Measurements from ENCODE around the gene ALAD. TPM values are rescaled to one million over a fixed set of nuclear protein-coding genes. Genes with fewer than 3 reads are reported as not detected.

Gene ALAD
- total RNA-seq, 6 experiments from 2014 or later = 27.8 to 31.0 (median 30.3) TPM

DNA sequence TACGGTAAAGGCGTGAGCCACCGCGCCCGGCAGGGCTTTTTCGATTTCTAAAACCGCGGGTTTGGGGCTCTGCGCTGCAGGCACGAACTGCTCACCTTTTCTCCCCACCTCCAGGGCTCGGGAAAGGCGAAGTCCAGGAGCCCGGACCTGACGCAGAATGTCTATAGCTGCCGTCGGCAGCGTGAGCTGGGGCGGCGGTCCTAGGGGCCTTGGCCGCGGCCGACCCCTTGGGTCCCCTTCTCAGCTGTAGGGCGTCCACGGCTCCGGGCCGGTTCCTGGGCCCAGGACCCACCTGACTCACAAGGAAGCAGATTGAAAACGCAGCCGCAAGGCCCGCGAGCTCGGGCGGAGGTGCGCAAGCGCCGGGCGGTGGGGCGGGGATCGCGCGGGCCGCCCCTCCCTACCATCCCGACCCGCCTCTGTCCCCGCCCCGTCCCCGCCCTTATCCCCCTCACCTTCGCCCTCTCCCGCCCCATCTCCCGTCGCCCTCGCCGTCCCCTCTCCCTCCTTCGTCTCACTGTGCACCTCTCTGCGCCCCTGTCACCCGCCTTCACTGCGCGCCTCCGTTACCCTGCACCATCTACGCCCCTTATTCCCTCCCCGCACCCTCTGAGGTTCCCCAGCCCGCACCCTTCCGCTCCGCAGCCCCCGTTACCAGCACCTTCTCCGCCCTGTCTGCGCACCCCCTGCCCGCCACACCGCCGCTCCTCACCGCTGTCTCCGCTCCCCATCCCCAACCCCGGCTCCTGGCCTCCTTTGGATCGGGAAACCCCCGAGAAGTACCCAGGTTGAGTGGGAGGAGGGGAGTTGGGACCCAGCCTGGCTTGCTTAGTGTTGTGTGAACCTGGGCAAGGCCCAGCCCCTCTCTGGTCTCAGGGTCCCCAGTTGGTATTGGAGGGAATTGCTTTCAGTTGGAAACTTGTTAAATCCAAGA lies 24.2 kb downstream of the ALAD start, which contains the start of gene HDHD3:
HDHD3 (minus strand) TSS at position 353 of the 934 bp plus-strand sequence. CDS start 2,632 bp downstream, outside the sequence.
- Mint-ChIP-seq H3K9me3 (no peaks in the 10 kb centered on the region), H3K27ac (peak within 1 kb of the TSS; percentile 40; the same call in 1 of the 2 replicates), H3K4me1 (ENCODE audit: low read depth) (peaks cover 11% of the 10 kb centered on the region), H3K36me3 (ENCODE audit: low read depth) (no peaks in the 10 kb centered on the region), H3K4me3 (peak within 1 kb of the TSS; percentile 89), H3K27me3 (ENCODE audit: insufficient read depth) (peaks cover 5% of the 10 kb centered on the region; the same call in 1 of the 2 replicates)
- DNase-seq = peak; percentile 38
- TF ChIP-seq, protein P1, sequence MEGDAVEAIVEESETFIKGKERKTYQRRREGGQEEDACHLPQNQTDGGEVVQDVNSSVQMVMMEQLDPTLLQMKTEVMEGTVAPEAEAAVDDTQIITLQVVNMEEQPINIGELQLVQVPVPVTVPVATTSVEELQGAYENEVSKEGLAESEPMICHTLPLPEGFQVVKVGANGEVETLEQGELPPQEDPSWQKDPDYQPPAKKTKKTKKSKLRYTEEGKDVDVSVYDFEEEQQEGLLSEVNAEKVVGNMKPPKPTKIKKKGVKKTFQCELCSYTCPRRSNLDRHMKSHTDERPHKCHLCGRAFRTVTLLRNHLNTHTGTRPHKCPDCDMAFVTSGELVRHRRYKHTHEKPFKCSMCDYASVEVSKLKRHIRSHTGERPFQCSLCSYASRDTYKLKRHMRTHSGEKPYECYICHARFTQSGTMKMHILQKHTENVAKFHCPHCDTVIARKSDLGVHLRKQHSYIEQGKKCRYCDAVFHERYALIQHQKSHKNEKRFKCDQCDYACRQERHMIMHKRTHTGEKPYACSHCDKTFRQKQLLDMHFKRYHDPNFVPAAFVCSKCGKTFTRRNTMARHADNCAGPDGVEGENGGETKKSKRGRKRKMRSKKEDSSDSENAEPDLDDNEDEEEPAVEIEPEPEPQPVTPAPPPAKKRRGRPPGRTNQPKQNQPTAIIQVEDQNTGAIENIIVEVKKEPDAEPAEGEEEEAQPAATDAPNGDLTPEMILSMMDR (IDR thresholded peaks at IDR 0.05) = no peak

DNA sequence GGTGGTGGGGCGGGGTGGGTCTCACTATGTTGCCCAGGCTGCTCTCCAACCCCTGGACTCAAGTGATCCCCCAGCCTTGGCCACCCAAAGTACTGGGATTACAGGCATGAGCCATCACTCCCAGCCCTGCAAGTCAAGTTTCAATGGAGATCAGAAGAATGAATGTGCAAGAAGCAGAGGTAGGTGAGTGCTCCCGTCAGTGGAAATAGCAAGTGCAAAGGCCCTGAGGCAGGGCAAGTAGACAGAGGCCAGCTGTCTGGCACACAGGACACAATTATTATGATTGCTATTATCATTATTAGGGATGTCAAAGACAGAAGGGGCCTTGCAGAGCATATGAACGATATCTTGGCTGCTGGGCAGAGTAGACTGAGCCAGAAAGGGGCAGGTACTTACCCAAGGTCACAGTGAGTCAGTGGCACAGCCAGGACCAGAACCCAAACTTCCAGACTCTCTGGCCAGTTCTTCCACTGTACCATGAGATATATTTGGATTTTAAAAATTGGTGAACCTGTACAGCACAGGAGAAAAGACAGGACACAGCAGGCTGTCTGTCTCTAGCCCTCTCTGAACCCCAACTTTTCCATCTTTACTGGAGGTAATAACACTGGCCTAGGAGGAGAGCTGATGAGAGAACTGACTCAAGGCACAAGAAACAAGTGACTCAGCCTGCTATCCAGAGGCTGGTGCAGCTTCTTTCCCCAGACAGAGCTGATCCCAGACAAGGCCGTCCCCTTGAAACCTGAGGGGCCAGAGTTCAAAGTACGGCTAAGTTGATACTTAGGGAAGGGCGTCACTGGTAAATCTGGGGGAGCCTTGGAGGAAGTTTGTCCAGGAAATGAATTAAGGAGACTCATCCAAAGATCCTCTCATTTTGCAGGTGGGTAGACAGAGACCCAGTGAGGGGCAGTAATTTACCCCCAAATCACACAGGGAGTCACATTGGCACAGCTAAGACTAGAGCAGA lies 25.7 kb downstream of the ALAD start:
- peaks cover 5% of the 10 kb centered on the region; the same call in 1 of the 2 replicates for H3K27me3 Mint-ChIP-seq (ENCODE audit: insufficient read depth)
- H3K4me1 Mint-ChIP-seq (ENCODE audit: low read depth) = peaks cover 11% of the 10 kb centered on the region
- peak overlapping the region; percentile 89 for H3K4me3 Mint-ChIP-seq
- peak overlapping the region; percentile 40; the same call in 1 of the 2 replicates for H3K27ac Mint-ChIP-seq
- H3K36me3 Mint-ChIP-seq (ENCODE audit: low read depth) = no peaks in the 10 kb centered on the region
- DNase-seq = peak; percentile 9
- TF ChIP-seq, protein P1 (IDR thresholded peaks at IDR 0.05) = no peak
- no peaks in the 10 kb centered on the region for H3K9me3 Mint-ChIP-seq

DNA sequence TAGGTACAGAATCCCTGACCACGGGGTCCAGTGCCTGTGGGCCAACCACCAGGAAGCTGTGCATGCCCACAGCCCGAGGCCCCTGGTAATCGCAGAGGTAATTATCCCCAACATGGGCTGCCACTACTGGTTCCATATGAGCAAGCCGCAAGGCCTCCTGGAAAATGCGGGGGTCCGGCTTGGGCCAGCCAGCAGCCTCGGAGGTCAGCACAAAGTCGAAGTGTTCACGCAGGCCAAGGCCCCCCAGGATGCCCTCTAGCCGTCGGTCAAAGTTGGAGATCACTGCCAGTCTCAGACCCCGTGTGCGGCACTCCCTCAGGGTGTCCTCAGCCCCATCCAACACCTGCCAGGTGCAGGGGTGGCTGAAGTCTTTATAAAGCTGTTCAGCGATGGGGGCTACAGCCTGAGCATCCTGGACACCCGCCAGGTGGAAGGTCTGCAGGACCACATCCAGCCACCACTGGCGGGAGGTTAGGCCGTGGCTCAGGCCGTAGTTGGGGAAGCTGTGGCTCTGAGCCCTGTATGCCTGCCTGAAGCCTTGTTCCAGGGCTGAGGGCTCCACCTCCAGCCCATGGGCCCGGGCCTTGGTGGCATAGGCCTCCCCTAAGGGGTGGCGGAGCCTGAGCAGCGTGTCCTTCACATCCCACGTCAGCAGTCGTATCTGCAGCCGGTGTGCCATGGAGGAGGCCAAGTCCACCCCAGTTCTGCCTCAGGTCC lies 27.2 kb downstream of the ALAD start:
- TF ChIP-seq, protein P1 (IDR thresholded peaks at IDR 0.05) = no peak
- H3K27me3 Mint-ChIP-seq (ENCODE audit: insufficient read depth) = peaks cover 3% of the 10 kb centered on the region; the same call in 1 of the 2 replicates
- H3K4me1 Mint-ChIP-seq (ENCODE audit: low read depth) = peaks cover 11% of the 10 kb centered on the region
- no peaks in the 10 kb centered on the region for H3K9me3 Mint-ChIP-seq
- H3K36me3 Mint-ChIP-seq (ENCODE audit: low read depth) = no peaks in the 10 kb centered on the region
- H3K4me3 Mint-ChIP-seq = no peak overlapping the region
- DNase-seq = no peak
- H3K27ac Mint-ChIP-seq = no peak overlapping the region

GRCh38 chr9:113373256-113373655 lies 27.8 kb downstream of the ALAD start:
- peaks cover 11% of the 10 kb centered on the region for H3K4me1 Mint-ChIP-seq (ENCODE audit: low read depth)
- no peak overlapping the region for H3K4me3 Mint-ChIP-seq
- no peaks in the 10 kb centered on the region for H3K9me3 Mint-ChIP-seq
- no peak for DNase-seq
- H3K27ac Mint-ChIP-seq = no peak overlapping the region
- H3K36me3 Mint-ChIP-seq (ENCODE audit: low read depth) = no peaks in the 10 kb centered on the region
- peaks cover 4% of the 10 kb centered on the region for H3K27me3 Mint-ChIP-seq (ENCODE audit: insufficient read depth)
- TF ChIP-seq, protein P1 (IDR thresholded peaks at IDR 0.05) = no peak

DNA sequence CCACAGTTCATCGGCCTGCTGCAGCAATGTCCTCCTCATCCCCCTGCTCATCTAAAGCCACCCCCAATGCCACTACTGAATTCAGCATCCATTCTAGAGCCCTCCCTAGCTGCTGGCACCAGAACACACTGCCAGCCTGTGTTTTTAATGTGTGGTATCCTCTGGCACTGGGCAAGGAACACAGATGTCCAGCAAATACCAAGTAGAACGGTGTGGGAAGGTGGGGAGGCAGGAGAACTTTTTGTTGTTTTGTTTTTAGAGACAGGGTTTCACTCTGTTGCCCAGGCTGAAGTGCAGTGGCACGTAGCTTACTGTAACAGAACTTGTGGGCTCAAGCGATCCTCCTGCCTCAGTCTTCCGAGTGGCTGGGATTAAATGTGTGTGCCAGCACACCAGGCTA lies 29.0 kb downstream of the ALAD start:
- Mint-ChIP-seq H3K4me1 (ENCODE audit: low read depth) (peaks cover 11% of the 10 kb centered on the region), H3K9me3 (no peaks in the 10 kb centered on the region), H3K27ac (no peak overlapping the region), H3K27me3 (ENCODE audit: insufficient read depth) (peaks cover 8% of the 10 kb centered on the region), H3K4me3 (no peak overlapping the region), H3K36me3 (ENCODE audit: low read depth) (no peaks in the 10 kb centered on the region)
- TF ChIP-seq, protein P1 (IDR thresholded peaks at IDR 0.05) = no peak
- DNase-seq = no peak
